Natural killer cell (primary cell): ENCODE data around the gene BACH1. TPM values are rescaled to one million over a fixed set of nuclear protein-coding genes. Genes with fewer than 3 reads are reported as not detected.

ENCODE experiments used
- ATAC-seq, 3 donors: fragments of 150-1000 bp in 2 of 3; fragments of 200-7000 bp in 1 of 3; cut with Tn5 transposase; 1 replicate in 1 of 3; 2 replicates in 2 of 3; pipeline ENCODE4 v1.10.0; 2021; ENCODE audit warnings: mild to moderate bottlenecking in 2 of 3, moderate library complexity in 2 of 3
- DNase-seq, 2 donors: peaks; one replicate each; pipeline versions ENCODE4 v3.0.0 to v3.0.0-alpha.2; 2013 to 2021; ENCODE audit warnings: mixed read lengths in 1 of 2
- H3K27ac ChIP-seq: one replicate; pipeline ENCODE4 v1.5.1; 2013; ENCODE audit warnings: mild to moderate bottlenecking, low read length
- H3K27me3 ChIP-seq: one replicate; pipeline ENCODE4 v1.6.1; 2013; ENCODE audit warnings: low read length; ENCODE audit not compliant: control insufficient read depth, insufficient read depth
- H3K36me3 ChIP-seq: one replicate; pipeline ENCODE4 v1.6.1; 2013; ENCODE audit warnings: low read length; ENCODE audit not compliant: control insufficient read depth, insufficient read depth
- H3K4me1 ChIP-seq: one replicate; pipeline ENCODE4 v1.6.1; 2013; ENCODE audit warnings: low read length; ENCODE audit not compliant: control insufficient read depth, insufficient read depth
- H3K4me3 ChIP-seq: one replicate; pipeline ENCODE4 v1.5.1; 2013; ENCODE audit warnings: low read length
- H3K9me3 ChIP-seq: one replicate; pipeline ENCODE4 v1.6.1; 2013; ENCODE audit warnings: low read length; ENCODE audit not compliant: control insufficient read depth, insufficient read depth
- H3K27ac Mint-ChIP-seq, 2 donors: one replicate each; pipeline ENCODE4 v1.8.0; 2022; ENCODE audit warnings: mild to moderate bottlenecking in 2 of 2, mixed read lengths in 2 of 2, moderate library complexity in 1 of 2
- H3K27me3 Mint-ChIP-seq, 2 donors: one replicate each; pipeline ENCODE4 v1.8.0; 2022; ENCODE audit warnings: low read depth in 2 of 2, mixed read lengths in 2 of 2
- H3K36me3 Mint-ChIP-seq: one replicate; pipeline ENCODE4 v1.8.0; 2022; ENCODE audit warnings: mixed read lengths
- H3K4me1 Mint-ChIP-seq, 2 donors: one replicate each; pipeline ENCODE4 v1.8.0; 2022; ENCODE audit warnings: mixed read lengths in 2 of 2
- H3K4me3 Mint-ChIP-seq: one replicate; pipeline ENCODE4 v1.8.0; 2022; ENCODE audit warnings: mild to moderate bottlenecking, moderate library complexity, mixed read lengths
- H3K9me3 Mint-ChIP-seq, 2 donors: one replicate each; pipeline ENCODE4 v1.8.0; 2022; ENCODE audit warnings: mixed read lengths in 2 of 2
- WGBS: methylation state at CpG from one replicate; pipeline ENCODE4 v1.1.7; 2013; ENCODE audit warnings: missing lambda C conversion rate; ENCODE audit not compliant: insufficient coverage; 5-methylcytosine and 5-hydroxymethylcytosine counted together
- intact Hi-C: fragments of 100-400 bp; cut with micrococcal nuclease; formaldehyde crosslinking; loops from one replicate; pipeline ENCODE4 v1.14.2; 2022
- total RNA-seq, 4 donors: library from RNA; stranded (reverse); fragments of 120-200 nt in 1 of 4; gene quantifications; one replicate each; pipeline versions ENCODE4 v1.2.3 to v1.2.4, GENCODE V29; 2013 to 2022
- TF ChIP-seq, protein P1 (sequence below): fragments of 200-600 bp; IDR thresholded peaks from one replicate; pipeline ENCODE4 v1.8.0; 2022; ENCODE audit warnings: antibody characterized with exemption

Gene BACH1
- total RNA-seq, 3 donors from 2014 or later (not counting 1 experiment from before 2014, with no cell fraction given), result 74.2 to 111 (median 86.3) TPM

DNA sequence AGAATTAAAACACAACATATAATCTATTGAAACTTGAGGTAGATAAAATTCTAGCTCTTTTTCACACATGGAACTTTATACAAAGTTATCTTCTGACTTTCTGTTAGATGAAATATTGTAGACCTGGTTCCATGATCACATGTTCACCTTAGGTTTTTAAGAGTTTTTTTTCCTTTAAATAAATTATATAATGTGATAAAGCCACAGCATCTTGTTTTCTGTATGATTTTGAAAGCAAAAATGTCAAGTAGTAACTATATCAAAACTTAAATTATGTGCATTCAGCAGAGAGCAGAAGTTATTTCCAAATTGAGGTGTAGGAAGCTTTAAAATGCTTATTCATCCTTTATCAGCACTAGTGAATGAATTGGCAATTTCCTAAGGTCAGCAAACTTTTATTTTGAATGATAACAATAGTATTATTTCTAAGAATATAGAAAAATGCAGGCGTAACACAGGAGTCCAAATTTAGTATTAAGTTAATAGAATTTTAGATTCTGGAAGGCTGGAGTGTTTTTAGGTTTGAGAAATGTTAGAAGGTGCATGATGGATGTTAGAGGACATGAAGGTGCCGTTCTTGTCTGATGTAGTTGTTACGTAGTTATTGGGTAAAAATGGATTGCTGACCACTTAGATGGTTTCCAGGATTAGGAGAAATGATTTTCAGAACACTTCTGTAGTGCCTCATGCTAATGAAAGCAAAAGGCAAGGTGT is 17.5 kb downstream of the BACH1 start:
- no peaks in the 10 kb centered on the region for H3K27me3 ChIP-seq
- peaks cover 77 to 90% of the 10 kb centered on the region in 2 donors for H3K4me1 Mint-ChIP-seq
- no peak overlapping the region for H3K27ac Mint-ChIP-seq
- no peaks in the 10 kb centered on the region for H3K36me3 ChIP-seq
- no peak overlapping the region for H3K4me3 ChIP-seq
- WGBS, result 86% methylated on average over 3 of the region's 3 CpGs
- ATAC-seq (peak in 1 of 3 donors; percentile 61), DNase-seq (no peak)
- intact Hi-C loops, result no loop called here
- TF ChIP-seq, protein P1, sequence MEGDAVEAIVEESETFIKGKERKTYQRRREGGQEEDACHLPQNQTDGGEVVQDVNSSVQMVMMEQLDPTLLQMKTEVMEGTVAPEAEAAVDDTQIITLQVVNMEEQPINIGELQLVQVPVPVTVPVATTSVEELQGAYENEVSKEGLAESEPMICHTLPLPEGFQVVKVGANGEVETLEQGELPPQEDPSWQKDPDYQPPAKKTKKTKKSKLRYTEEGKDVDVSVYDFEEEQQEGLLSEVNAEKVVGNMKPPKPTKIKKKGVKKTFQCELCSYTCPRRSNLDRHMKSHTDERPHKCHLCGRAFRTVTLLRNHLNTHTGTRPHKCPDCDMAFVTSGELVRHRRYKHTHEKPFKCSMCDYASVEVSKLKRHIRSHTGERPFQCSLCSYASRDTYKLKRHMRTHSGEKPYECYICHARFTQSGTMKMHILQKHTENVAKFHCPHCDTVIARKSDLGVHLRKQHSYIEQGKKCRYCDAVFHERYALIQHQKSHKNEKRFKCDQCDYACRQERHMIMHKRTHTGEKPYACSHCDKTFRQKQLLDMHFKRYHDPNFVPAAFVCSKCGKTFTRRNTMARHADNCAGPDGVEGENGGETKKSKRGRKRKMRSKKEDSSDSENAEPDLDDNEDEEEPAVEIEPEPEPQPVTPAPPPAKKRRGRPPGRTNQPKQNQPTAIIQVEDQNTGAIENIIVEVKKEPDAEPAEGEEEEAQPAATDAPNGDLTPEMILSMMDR, result no peak
- H3K36me3 Mint-ChIP-seq, result no peaks in the 10 kb centered on the region
- H3K9me3 ChIP-seq, result no peaks in the 10 kb centered on the region
- no peaks in the 10 kb centered on the region for H3K9me3 Mint-ChIP-seq
- no peaks in the 10 kb centered on the region for H3K27me3 Mint-ChIP-seq
- no peaks in the 10 kb centered on the region for H3K4me1 ChIP-seq
- no peak overlapping the region for H3K4me3 Mint-ChIP-seq
- no peak overlapping the region for H3K27ac ChIP-seq

DNA sequence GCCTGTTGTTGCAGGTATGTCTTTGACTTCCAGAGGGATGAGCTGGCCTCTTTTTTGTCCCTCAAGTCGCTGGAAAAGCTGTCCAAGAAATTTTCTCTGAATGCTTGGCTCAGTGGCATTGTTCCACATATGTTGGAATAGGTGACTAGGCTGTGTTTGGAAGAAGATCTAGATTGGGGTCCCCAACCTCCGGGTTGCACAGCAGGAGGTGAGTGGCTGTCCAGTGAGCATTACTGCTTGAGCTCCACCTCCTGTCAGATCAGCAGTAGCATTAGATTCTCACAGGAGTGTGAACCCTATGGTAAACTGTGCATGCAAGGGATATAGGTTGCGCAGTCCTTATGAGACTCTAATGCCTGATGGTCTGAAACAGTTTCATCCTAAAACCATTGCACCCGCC is 18.1 kb downstream of the BACH1 start:
- intact Hi-C loops, result no loop called here
- H3K9me3 ChIP-seq, result no peaks in the 10 kb centered on the region
- Mint-ChIP-seq H3K36me3 (no peaks in the 10 kb centered on the region), H3K4me1 (peaks cover 72 to 86% of the 10 kb centered on the region in 2 donors), H3K9me3 (no peaks in the 10 kb centered on the region), H3K27me3 (no peaks in the 10 kb centered on the region), H3K27ac (no peak overlapping the region), H3K4me3 (no peak overlapping the region)
- H3K4me1 ChIP-seq, result no peaks in the 10 kb centered on the region
- no peak for ATAC-seq
- 74% methylated on average over 4 of the region's 4 CpGs for WGBS
- no peak overlapping the region for H3K4me3 ChIP-seq
- TF ChIP-seq, protein P1, result no peak
- no peaks in the 10 kb centered on the region for H3K27me3 ChIP-seq
- no peak overlapping the region for H3K27ac ChIP-seq
- DNase-seq, result no peak
- peaks cover 2% of the 10 kb centered on the region for H3K36me3 ChIP-seq

GRCh38 chr21:29318354-29318753 is 19.6 kb downstream of the BACH1 start:
- H3K27me3 ChIP-seq, result no peaks in the 10 kb centered on the region
- intact Hi-C loops, result no loop called here
- H3K4me3 Mint-ChIP-seq, result no peak overlapping the region
- peaks cover 7% of the 10 kb centered on the region for H3K36me3 ChIP-seq
- no peaks in the 10 kb centered on the region for H3K36me3 Mint-ChIP-seq
- peaks cover 62 to 76% of the 10 kb centered on the region in 2 donors for H3K4me1 Mint-ChIP-seq
- DNase-seq (no peak), ATAC-seq (no peak)
- no peak overlapping the region for H3K27ac ChIP-seq
- H3K27ac Mint-ChIP-seq, result peak overlapping the region in 1 of 2 donors; percentile 8
- H3K4me1 ChIP-seq, result no peaks in the 10 kb centered on the region
- 81% methylated on average over 2 of the region's 2 CpGs for WGBS
- TF ChIP-seq, protein P1, result no peak
- no peaks in the 10 kb centered on the region for H3K27me3 Mint-ChIP-seq
- no peak overlapping the region for H3K4me3 ChIP-seq
- H3K9me3 ChIP-seq, result no peaks in the 10 kb centered on the region
- no peaks in the 10 kb centered on the region for H3K9me3 Mint-ChIP-seq

- no peak overlapping the region for H3K4me3 Mint-ChIP-seq
- WGBS, result 98% methylated on average over 5 of the region's 6 CpGs
- Histone ChIP-seq H3K36me3 (peaks cover 11% of the 10 kb centered on the region), H3K27me3 (no peaks in the 10 kb centered on the region), H3K4me1 (no peaks in the 10 kb centered on the region), H3K9me3 (no peaks in the 10 kb centered on the region), H3K4me3 (no peak overlapping the region), H3K27ac (no peak overlapping the region)
- no peaks in the 10 kb centered on the region for H3K27me3 Mint-ChIP-seq
- H3K27ac Mint-ChIP-seq, result no peak overlapping the region
- ATAC-seq (no peak), DNase-seq (no peak)
- intact Hi-C loops, result no loop called here
- no peaks in the 10 kb centered on the region for H3K9me3 Mint-ChIP-seq
- TF ChIP-seq, protein P1, result no peak
- peaks cover 45 to 61% of the 10 kb centered on the region in 2 donors for H3K4me1 Mint-ChIP-seq
- no peaks in the 10 kb centered on the region for H3K36me3 Mint-ChIP-seq
Observed at GRCh38 chr21:29320031-29320430, 21.3 kb downstream of the BACH1 start.
